GM10847 (cell line): ENCODE results near the gene SCG5.
"Not testable (repeated sequence)": the region's sequence is repeated elsewhere in the genome, so short reads cannot be mapped to it uniquely, and the experiment has no call there.

ENCODE experiments used
- POLR2A ChIP-seq: IDR thresholded peaks from 2 replicates; pipeline ENCODE4 v1.6.1; 2011; ENCODE audit not compliant: insufficient read length; ENCODE audit errors: extremely low read depth

Gene SCG5

GRCh38 chr15:32641517-32642059, at the start of gene SCG5:
SCG5 (plus strand) TSS chr15:32641710; CDS start chr15:32643593, 1,883 bp downstream.
- TF ChIP-seq POLR2A: no peak

- not testable (repeated sequence) for TF ChIP-seq POLR2A
Observed at GRCh38 chr15:32593151-32593550, 48.4 kb upstream of the SCG5 start, which contains the start of gene GOLGA8N. GOLGA8N (plus strand) TSS chr15:32593456.

GRCh38 chr15:32615051-32615870, 26.2 kb upstream of the SCG5 start, which contains the start of gene ARHGAP11A:
ARHGAP11A (plus strand) TSS chr15:32615504; CDS start chr15:32616212, 708 bp downstream.
- TF ChIP-seq POLR2A: peak; percentile 15

- no peak for TF ChIP-seq POLR2A
Observed at GRCh38 chr15:32636410-32636809, 5.1 kb upstream of the SCG5 start.

- TF ChIP-seq POLR2A: no peak
Observed at GRCh38 chr15:32636908-32637567, 4.5 kb upstream of the SCG5 start.

- no peak for TF ChIP-seq POLR2A
Observed at GRCh38 chr15:32637704-32638103, 3.8 kb upstream of the SCG5 start.

GRCh38 chr15:32642667-32643435, 1.3 kb downstream of the SCG5 start:
- TF ChIP-seq POLR2A: no peak

GRCh38 chr15:32643907-32644445, 2.5 kb downstream of the SCG5 start:
- TF ChIP-seq POLR2A: no peak

- TF ChIP-seq POLR2A: no peak
Observed at GRCh38 chr15:32646291-32646690, 4.8 kb downstream of the SCG5 start.

- TF ChIP-seq POLR2A: no peak
Observed at GRCh38 chr15:32649342-32649741, 7.8 kb downstream of the SCG5 start.

GRCh38 chr15:32651229-32651837, 9.8 kb downstream of the SCG5 start:
- TF ChIP-seq POLR2A: no peak

- TF ChIP-seq POLR2A: no peak
Observed at GRCh38 chr15:32652178-32652577, 10.7 kb downstream of the SCG5 start.

- no peak for TF ChIP-seq POLR2A
Observed at GRCh38 chr15:32656091-32656490, 14.6 kb downstream of the SCG5 start.

GRCh38 chr15:32656496-32656895, 15.0 kb downstream of the SCG5 start:
- TF ChIP-seq POLR2A: no peak

- TF ChIP-seq POLR2A: no peak
Observed at GRCh38 chr15:32657198-32657883, 15.8 kb downstream of the SCG5 start.
